ENCODE data around the gene ANKS1A. TPM values are rescaled to one million over a fixed set of nuclear protein-coding genes. Genes with fewer than 3 reads are reported as not detected.

The ANKS1A gene
- total and polyA plus RNA-seq, 3 experiments from 2014 or later: 3.0 to 9.6 (median 8.7) TPM

GRCh38 chr6:35046103-35046502 lies 157.0 kb downstream of the ANKS1A start:
- Histone ChIP-seq H3K27me3 (ENCODE audit: insufficient read depth, low read length, poor library complexity, severe bottlenecking) (no peaks in the 10 kb centered on the region), H3K4me3 (ENCODE audit: low read length) (no peak overlapping the region), H3K4me1 (ENCODE audit: insufficient read depth, low read length) (peaks cover 12% of the 10 kb centered on the region), H3K27ac (ENCODE audit: low read depth, low read length) (no peak overlapping the region), H3K36me3 (ENCODE audit: insufficient read depth, low read length) (no peaks in the 10 kb centered on the region), H3K9me3 (ENCODE audit: low read length) (no peaks in the 10 kb centered on the region)
- DNase-seq: no peak
- ChIA-PET POLR2A (no interaction called here), CTCF (no interaction called here)
- Mint-ChIP-seq H3K27me3 (no peaks in the 10 kb centered on the region), H3K4me3 (no peak overlapping the region), H3K27ac (peak overlapping the region in 1 of 8 donors; percentile 64), H3K4me1 (peaks cover 9 to 12% (median 10%) of the 10 kb centered on the region in 3 donors), H3K9me3 (no peaks in the 10 kb centered on the region), H3K36me3 (peaks cover 0 to 30% (median 3%) of the 10 kb centered on the region in 3 donors)

GRCh38 chr6:35046862-35047261 lies 157.8 kb downstream of the ANKS1A start:
- Histone ChIP-seq H3K27me3 (ENCODE audit: insufficient read depth, low read length, poor library complexity, severe bottlenecking) (no peaks in the 10 kb centered on the region), H3K4me3 (ENCODE audit: low read length) (no peak overlapping the region), H3K9me3 (ENCODE audit: low read length) (no peaks in the 10 kb centered on the region), H3K36me3 (ENCODE audit: insufficient read depth, low read length) (no peaks in the 10 kb centered on the region), H3K27ac (ENCODE audit: low read depth, low read length) (no peak overlapping the region), H3K4me1 (ENCODE audit: insufficient read depth, low read length) (peaks cover 12% of the 10 kb centered on the region)
- Mint-ChIP-seq H3K9me3 (no peaks in the 10 kb centered on the region), H3K27me3 (no peaks in the 10 kb centered on the region), H3K4me1 (peaks cover 9 to 12% (median 10%) of the 10 kb centered on the region in 3 donors), H3K36me3 (peaks cover 0 to 23% (median 3%) of the 10 kb centered on the region in 3 donors), H3K27ac (peak overlapping the region in 2 of 8 donors; percentile 1 to 22), H3K4me3 (no peak overlapping the region)
- no peak for DNase-seq
- CTCF ChIA-PET: no interaction called here
- POLR2A ChIA-PET: no interaction called here

GRCh38 chr6:35047265-35048011 lies 158.4 kb downstream of the ANKS1A start:
- no peak overlapping the region for H3K4me3 ChIP-seq (ENCODE audit: low read length)
- peaks cover 12% of the 10 kb centered on the region for H3K4me1 ChIP-seq (ENCODE audit: insufficient read depth, low read length)
- ChIA-PET POLR2A (no interaction called here), CTCF (no interaction called here)
- DNase-seq: no peak
- H3K9me3 Mint-ChIP-seq: no peaks in the 10 kb centered on the region
- no peaks in the 10 kb centered on the region for H3K36me3 ChIP-seq (ENCODE audit: insufficient read depth, low read length)
- peaks cover 9 to 12% (median 10%) of the 10 kb centered on the region in 3 donors for H3K4me1 Mint-ChIP-seq
- H3K4me3 Mint-ChIP-seq: no peak overlapping the region
- H3K9me3 ChIP-seq (ENCODE audit: low read length): no peaks in the 10 kb centered on the region
- no peaks in the 10 kb centered on the region for H3K27me3 ChIP-seq (ENCODE audit: insufficient read depth, low read length, poor library complexity, severe bottlenecking)
- H3K36me3 Mint-ChIP-seq: peaks cover 0 to 19% (median 3%) of the 10 kb centered on the region in 3 donors
- H3K27ac Mint-ChIP-seq: peak overlapping the region in 4 of 8 donors; percentile 1 to 52 (median 7)
- H3K27me3 Mint-ChIP-seq: no peaks in the 10 kb centered on the region
- H3K27ac ChIP-seq (ENCODE audit: low read depth, low read length): no peak overlapping the region

GRCh38 chr6:35048031-35048613 lies 159.1 kb downstream of the ANKS1A start:
- Histone ChIP-seq H3K4me3 (ENCODE audit: low read length) (no peak overlapping the region), H3K9me3 (ENCODE audit: low read length) (no peaks in the 10 kb centered on the region), H3K27ac (ENCODE audit: low read depth, low read length) (no peak overlapping the region), H3K27me3 (ENCODE audit: insufficient read depth, low read length, poor library complexity, severe bottlenecking) (no peaks in the 10 kb centered on the region), H3K36me3 (ENCODE audit: insufficient read depth, low read length) (no peaks in the 10 kb centered on the region), H3K4me1 (ENCODE audit: insufficient read depth, low read length) (peaks cover 12% of the 10 kb centered on the region)
- no peaks in the 10 kb centered on the region for H3K27me3 Mint-ChIP-seq
- peak overlapping the region in 1 of 7 donors; percentile 56 for H3K4me3 Mint-ChIP-seq
- H3K4me1 Mint-ChIP-seq: peaks cover 9 to 12% (median 10%) of the 10 kb centered on the region in 3 donors
- no peaks in the 10 kb centered on the region for H3K9me3 Mint-ChIP-seq
- no peak for DNase-seq
- POLR2A ChIA-PET: no interaction called here
- peaks cover 0 to 13% (median 3%) of the 10 kb centered on the region in 3 donors for H3K36me3 Mint-ChIP-seq
- CTCF ChIA-PET: no interaction called here
- H3K27ac Mint-ChIP-seq: peak overlapping the region in 1 of 8 donors; percentile 52

- H3K4me1 ChIP-seq (ENCODE audit: insufficient read depth, low read length): peaks cover 12% of the 10 kb centered on the region
- H3K27ac ChIP-seq (ENCODE audit: low read depth, low read length): no peak overlapping the region
- ChIA-PET POLR2A (no interaction called here), CTCF (no interaction called here)
- Mint-ChIP-seq H3K4me3 (no peak overlapping the region), H3K27me3 (no peaks in the 10 kb centered on the region), H3K9me3 (no peaks in the 10 kb centered on the region), H3K4me1 (peaks cover 9 to 12% (median 10%) of the 10 kb centered on the region in 3 donors), H3K36me3 (peaks cover 0 to 13% (median 3%) of the 10 kb centered on the region in 3 donors), H3K27ac (no peak overlapping the region)
- no peak overlapping the region for H3K4me3 ChIP-seq (ENCODE audit: low read length)
- no peaks in the 10 kb centered on the region for H3K9me3 ChIP-seq (ENCODE audit: low read length)
- no peaks in the 10 kb centered on the region for H3K36me3 ChIP-seq (ENCODE audit: insufficient read depth, low read length)
- no peaks in the 10 kb centered on the region for H3K27me3 ChIP-seq (ENCODE audit: insufficient read depth, low read length, poor library complexity, severe bottlenecking)
- DNase-seq: peak in 1 of 5 donors; percentile 17
These were observed 159.6 kb downstream of the ANKS1A start for GRCh38 chr6:35048631-35049083.

GRCh38 chr6:35049156-35049735 lies 160.2 kb downstream of the ANKS1A start:
- no peaks in the 10 kb centered on the region for H3K9me3 Mint-ChIP-seq

GRCh38 chr6:35049900-35050756 lies 161.1 kb downstream of the ANKS1A start:
- no peaks in the 10 kb centered on the region for H3K9me3 ChIP-seq (ENCODE audit: low read length)
- peaks cover 12% of the 10 kb centered on the region for H3K4me1 ChIP-seq (ENCODE audit: insufficient read depth, low read length)
- CTCF ChIA-PET: interaction anchor here (0.8 kb wide), 1 partner anchor 89 kb away, joined by 3 read pairs; no protein-coding TSS in a partner anchor
- no peak overlapping the region for H3K4me3 ChIP-seq (ENCODE audit: low read length)
- H3K27me3 Mint-ChIP-seq: peaks cover 0 to 1% of the 10 kb centered on the region in 2 donors
- peaks cover 0 to 18% (median 3%) of the 10 kb centered on the region in 3 donors for H3K36me3 Mint-ChIP-seq
- H3K36me3 ChIP-seq (ENCODE audit: insufficient read depth, low read length): no peaks in the 10 kb centered on the region
- H3K4me1 Mint-ChIP-seq: peaks cover 9 to 12% (median 10%) of the 10 kb centered on the region in 3 donors
- POLR2A ChIA-PET: no interaction called here
- no peaks in the 10 kb centered on the region for H3K27me3 ChIP-seq (ENCODE audit: insufficient read depth, low read length, poor library complexity, severe bottlenecking)
- H3K27ac ChIP-seq (ENCODE audit: low read depth, low read length): no peak overlapping the region
- no peak overlapping the region for H3K27ac Mint-ChIP-seq
- H3K4me3 Mint-ChIP-seq: no peak overlapping the region
- H3K9me3 Mint-ChIP-seq: no peaks in the 10 kb centered on the region
- DNase-seq: no peak

More at GRCh38 chr6:35049156-35049735, 160.2 kb downstream of the ANKS1A start:
- POLR2A ChIA-PET: no interaction called here
- Histone ChIP-seq H3K36me3 (ENCODE audit: insufficient read depth, low read length) (no peaks in the 10 kb centered on the region), H3K27ac (ENCODE audit: low read depth, low read length) (no peak overlapping the region), H3K4me1 (ENCODE audit: insufficient read depth, low read length) (peaks cover 12% of the 10 kb centered on the region), H3K27me3 (ENCODE audit: insufficient read depth, low read length, poor library complexity, severe bottlenecking) (no peaks in the 10 kb centered on the region), H3K9me3 (ENCODE audit: low read length) (no peaks in the 10 kb centered on the region), H3K4me3 (ENCODE audit: low read length) (no peak overlapping the region)
- H3K27ac Mint-ChIP-seq: no peak overlapping the region
- CTCF ChIA-PET: interaction anchor here (0.8 kb wide), 1 partner anchor 90 kb away, joined by 3 read pairs; no protein-coding TSS in a partner anchor
- H3K4me1 Mint-ChIP-seq: peaks cover 9 to 12% (median 10%) of the 10 kb centered on the region in 3 donors
- no peak for DNase-seq
- peaks cover 0 to 13% (median 3%) of the 10 kb centered on the region in 3 donors for H3K36me3 Mint-ChIP-seq
- H3K4me3 Mint-ChIP-seq: no peak overlapping the region
- peaks cover 0 to 1% of the 10 kb centered on the region in 2 donors for H3K27me3 Mint-ChIP-seq

All from CD8-positive, alpha-beta memory T cell (primary cell).